ENCODE results near the gene MARCKSL1.
"Not testable (repeated sequence)": the region's sequence is repeated elsewhere in the genome, so short reads cannot be mapped to it uniquely, and the experiment has no call there.

Gene MARCKSL1

GRCh38 chr1:32334274-32334861, 1.7 kb downstream of the MARCKSL1 start:
- no peak for DNase-seq (ENCODE audit: low read depth in 2 of 3, low spot score in 1 of 3)

DNA sequence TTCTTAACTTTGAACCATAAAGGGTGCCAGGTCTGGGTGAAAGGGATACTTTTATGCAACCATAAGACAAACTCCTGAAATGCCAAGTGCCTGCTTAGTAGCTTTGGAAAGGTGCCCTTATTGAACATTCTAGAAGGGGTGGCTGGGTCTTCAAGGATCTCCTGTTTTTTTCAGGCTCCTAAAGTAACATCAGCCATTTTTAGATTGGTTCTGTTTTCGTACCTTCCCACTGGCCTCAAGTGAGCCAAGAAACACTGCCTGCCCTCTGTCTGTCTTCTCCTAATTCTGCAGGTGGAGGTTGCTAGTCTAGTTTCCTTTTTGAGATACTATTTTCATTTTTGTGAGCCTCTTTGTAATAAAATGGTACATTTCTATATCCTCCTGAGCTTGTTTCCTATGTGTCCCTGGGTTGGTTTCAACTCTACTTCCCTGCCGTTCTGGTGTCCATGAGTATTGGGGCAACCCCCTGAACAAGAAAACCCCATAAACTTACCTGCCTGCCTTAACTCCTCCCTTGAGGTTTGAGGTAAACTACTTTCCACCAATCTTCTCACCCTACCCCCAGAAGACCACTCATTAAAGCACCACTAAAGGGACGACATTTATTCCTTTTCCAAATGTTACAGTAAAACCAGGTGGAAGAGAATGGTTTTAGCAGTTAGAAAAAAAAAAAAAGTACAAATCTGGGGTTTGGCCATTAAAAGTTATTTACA, 2.6 kb downstream of the MARCKSL1 start:
- no peak for DNase-seq (ENCODE audit: low read depth in 2 of 3, low spot score in 1 of 3)

- DNase-seq (ENCODE audit: low read depth in 2 of 3, low spot score in 1 of 3), result no peak
Observed at GRCh38 chr1:32332290-32333079, 3.5 kb downstream of the MARCKSL1 start.

DNA sequence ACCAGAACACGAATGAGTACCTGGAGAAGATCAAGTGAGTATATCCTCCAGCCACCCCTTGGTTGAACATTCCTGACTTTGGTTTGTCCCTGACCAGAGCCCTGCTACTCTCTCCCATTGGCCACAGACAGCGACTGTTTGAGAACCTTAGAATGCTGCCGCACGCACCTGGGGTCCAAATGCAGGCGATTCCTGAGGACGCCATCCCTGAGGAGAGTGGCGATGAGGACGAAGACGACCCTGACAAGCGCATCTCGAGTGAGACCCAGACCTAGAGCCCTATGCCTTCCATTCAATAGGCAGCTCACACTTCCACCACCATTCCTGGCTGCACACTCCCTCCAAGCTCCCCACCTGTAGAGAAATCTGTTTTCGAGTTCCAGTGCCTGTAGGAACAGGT, 4.5 kb downstream of the MARCKSL1 start:
- DNase-seq (ENCODE audit: low read depth in 2 of 3, low spot score in 1 of 3), result no peak

GRCh38 chr1:32330558-32331151, 5.4 kb downstream of the MARCKSL1 start:
- no peak for DNase-seq (ENCODE audit: low read depth in 2 of 3, low spot score in 1 of 3)

DNA sequence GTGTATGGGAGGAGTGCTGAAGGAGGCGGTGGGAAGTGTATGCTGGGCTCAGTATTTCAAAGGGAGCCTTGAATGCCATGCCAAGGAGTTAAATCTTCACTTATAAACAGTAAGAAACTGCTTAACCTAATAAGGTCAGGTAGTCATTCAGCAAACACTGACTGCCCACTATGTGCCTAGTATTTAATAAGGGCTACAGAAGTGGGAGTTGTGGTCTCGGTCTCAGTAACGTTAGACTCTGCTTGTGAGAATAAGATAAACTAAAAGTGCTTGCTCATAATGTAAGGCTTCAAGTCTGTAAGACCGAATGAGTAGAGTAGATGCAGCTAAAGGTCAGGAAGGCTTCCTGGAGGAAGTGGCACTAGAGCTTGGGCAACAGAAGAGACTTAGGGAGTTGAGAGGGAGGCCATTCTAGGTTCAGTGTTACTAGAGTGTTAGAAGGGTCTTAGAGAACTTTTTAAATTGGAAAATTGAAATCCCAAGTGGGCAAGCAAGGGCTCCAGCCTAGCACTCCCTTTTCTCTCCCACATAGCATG, 6.0 kb downstream of the MARCKSL1 start:
- no peak for DNase-seq (ENCODE audit: low read depth in 2 of 3, low spot score in 1 of 3)

DNA sequence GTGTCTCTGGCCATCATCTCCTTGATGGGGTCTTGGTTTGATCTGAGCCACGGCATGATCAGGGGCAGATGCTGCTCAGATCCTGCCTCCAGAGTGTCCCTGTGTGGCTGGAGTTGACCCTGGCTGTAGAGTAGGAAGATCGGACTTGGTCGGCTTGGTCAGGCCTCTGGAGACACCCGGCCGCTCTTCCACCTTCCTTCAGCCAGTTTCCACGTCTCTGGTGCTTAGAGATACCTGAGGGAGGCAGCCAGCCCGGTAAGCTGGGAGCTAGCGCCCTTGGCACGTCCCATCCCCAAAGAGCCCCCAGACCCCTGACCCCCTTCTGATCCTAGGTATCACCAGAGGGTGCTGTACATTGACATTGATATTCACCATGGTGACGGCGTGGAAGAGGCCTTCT, 8.8 kb downstream of the MARCKSL1 start:
- no peak for DNase-seq (ENCODE audit: low read depth in 2 of 3, low spot score in 1 of 3)

GRCh38 chr1:32321712-32322291, 14.2 kb downstream of the MARCKSL1 start:
- no peak for DNase-seq (ENCODE audit: low read depth in 2 of 3, low spot score in 1 of 3)

DNA sequence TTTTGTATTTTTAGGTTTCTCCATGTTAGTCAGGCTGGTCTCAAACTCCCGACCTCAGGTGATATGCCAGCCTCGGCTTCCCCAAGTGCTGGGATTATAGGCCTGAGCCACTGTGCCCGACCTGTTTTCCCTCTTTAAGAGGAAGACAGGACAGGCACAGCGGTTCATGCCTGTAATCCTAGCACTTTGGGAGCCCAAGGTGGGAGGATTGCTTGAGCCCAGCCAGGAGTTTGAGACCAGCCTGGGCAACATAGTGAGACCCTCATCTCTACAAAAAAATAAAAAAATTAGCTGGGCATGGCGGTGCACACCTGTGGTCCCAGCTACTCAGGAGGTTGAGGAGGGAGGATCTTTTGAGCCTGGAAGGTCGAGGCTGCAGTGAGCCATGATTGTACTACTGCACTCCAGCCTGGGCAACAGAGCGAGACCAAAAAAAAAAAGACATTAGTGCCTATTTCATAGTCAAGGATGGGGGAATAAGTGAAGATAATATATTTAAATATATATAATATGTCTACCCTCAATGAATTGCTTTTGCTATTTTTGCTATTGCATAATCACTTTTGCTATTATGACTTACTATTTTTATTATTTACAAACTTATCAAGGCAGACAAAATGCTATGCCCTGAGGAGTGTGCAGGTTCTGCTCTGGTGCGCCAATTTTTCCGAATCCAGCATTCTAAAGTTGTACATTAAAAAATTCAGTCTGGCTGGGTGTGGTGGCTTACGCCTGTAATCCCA, 17.7 kb downstream of the MARCKSL1 start:
- no peak for DNase-seq (ENCODE audit: low read depth in 2 of 3, low spot score in 1 of 3)

DNA sequence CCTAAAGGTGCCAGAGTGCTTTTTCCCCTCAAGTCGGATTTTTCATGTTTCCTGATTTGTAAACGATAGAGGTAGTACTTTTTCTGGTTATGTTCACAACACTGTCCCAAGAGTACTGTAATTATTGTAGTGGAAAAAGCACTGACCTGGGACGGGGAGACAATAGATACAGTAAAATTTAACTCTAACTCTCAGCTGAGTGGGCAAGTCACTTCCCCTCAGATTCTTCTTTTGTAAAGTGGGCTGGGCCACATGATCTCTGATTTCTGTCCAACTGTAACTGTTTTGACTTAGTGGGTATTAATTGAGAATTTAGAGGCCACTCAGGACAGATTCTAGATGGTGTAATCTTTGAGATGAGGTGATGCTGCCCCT, 19.1 kb downstream of the MARCKSL1 start:
- DNase-seq (ENCODE audit: low read depth in 2 of 3, low spot score in 1 of 3), result no peak

GRCh38 chr1:32311709-32312393, 24.2 kb downstream of the MARCKSL1 start:
- no peak for DNase-seq (ENCODE audit: low read depth in 2 of 3, low spot score in 1 of 3)

- DNase-seq (ENCODE audit: low read depth in 2 of 3, low spot score in 1 of 3), result no peak
Observed at GRCh38 chr1:32309960-32310359, 26.1 kb downstream of the MARCKSL1 start.

GRCh38 chr1:32307324-32307723, 28.7 kb downstream of the MARCKSL1 start:
- no peak for DNase-seq (ENCODE audit: low read depth in 2 of 3, low spot score in 1 of 3)

GRCh38 chr1:32305310-32305709, 30.7 kb downstream of the MARCKSL1 start:
- no peak for DNase-seq (ENCODE audit: low read depth in 2 of 3, low spot score in 1 of 3)

DNA sequence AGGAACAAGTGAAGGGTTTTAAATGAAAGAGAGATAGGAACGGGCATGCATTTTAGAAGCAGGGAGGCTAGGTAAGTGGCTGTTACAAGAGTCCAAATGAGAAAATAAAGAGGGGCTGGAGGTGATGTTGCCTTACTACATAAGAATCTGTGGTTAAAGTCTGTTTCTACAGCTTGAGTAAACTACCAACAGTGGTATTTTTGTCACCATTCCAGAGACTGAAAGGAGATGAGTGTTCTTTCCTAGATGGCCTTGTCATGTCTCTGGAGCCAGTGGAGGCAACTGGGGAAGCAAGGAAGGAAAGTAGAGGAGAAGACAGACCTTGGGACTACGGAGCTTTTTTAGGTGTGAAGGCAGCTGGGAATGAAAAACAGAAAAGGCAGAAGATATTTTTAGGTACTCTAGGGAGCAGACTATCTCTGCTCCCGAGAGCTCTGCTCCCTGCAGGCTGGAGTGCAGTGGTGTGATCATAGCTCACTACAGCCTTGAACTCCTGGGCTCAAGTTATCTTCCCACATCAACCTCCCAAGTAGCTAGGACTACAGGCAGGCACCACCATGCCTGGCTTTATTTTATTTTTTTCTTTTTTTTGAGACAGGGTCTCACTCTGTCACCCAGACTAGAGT, 31.9 kb downstream of the MARCKSL1 start:
- DNase-seq (ENCODE audit: low read depth in 2 of 3, low spot score in 1 of 3), result no peak

- no peak for DNase-seq (ENCODE audit: low read depth in 2 of 3, low spot score in 1 of 3)
Observed at GRCh38 chr1:32303358-32303757, 32.7 kb downstream of the MARCKSL1 start.

DNA sequence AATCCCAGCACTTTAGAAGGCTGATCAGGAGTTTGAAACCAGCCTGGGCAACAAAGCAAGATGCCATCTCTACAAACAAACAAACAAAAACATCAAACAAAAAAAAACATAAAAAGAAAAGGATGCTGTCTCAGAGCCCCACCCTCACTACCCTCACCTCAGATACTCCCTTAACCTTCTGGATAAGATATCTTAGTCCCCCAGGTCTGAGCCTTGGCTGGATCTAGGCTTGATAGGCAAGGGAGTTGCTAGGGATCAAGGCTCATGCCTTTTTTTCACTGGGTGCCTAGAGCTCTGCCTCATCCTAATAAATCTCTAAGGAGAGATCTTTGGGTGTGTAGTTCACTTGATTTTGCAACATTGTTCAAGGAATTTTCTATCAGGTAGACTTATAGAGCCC, 36.7 kb downstream of the MARCKSL1 start:
- no peak for DNase-seq (ENCODE audit: low read depth in 2 of 3, low spot score in 1 of 3)

DNA sequence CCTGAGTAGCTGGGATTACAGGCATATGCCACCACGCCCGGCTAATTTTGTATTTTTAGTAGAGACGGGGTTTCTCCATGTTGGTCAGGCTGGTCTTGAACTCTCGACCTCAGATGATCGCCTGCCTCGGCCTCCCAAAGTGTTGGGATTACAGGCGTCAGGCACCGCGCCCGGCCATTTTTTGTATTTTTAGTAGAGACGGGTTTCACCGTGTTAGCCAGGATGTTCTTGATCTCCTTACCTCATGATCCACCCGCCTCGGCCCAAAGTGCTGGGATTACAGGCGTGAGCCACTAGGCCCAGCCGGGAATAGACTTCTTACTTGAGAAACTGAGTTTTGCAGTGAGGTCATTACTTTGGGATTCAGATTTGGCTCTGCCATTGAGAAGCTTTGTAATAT, 37.8 kb downstream of the MARCKSL1 start:
- DNase-seq (ENCODE audit: low read depth in 2 of 3, low spot score in 1 of 3), result not testable (repeated sequence)

GRCh38 chr1:32291708-32292538, 44.1 kb downstream of the MARCKSL1 start, which contains the start of gene HDAC1:
Gene HDAC1, plus strand, starts transcription at chr1:32292083. Its CDS starts 87 bp downstream, at chr1:32292170.
- peak; percentile 95 to 97 (median 97) for DNase-seq (ENCODE audit: low read depth in 2 of 3, low spot score in 1 of 3)

Data from stimulated activated CD4-positive, alpha-beta T cell treated with anti-CD3 and anti-CD28 coated beads, Interleukin-12 subunit alpha, Interleukin-12 subunit beta, amount 100 ng/mL, for 48 hours (primary cell).